GM12873 (cell line): ENCODE results near the gene CD163L1.

Experiments
- CTCF ChIP-seq: IDR thresholded peaks from 2 replicates; pipeline ENCODE4 v1.5.1; 2012; ENCODE audit warnings: low read depth, mild to moderate bottlenecking, moderate library complexity, low read length, control low read depth; ENCODE audit not compliant: insufficient read depth; ENCODE audit errors: missing control alignments

The CD163L1 gene

GRCh38 chr12:7351177-7351576 lies 92.8 kb downstream of the CD163L1 start:
- no peak for TF ChIP-seq CTCF

- no peak for TF ChIP-seq CTCF
Measured at GRCh38 chr12:7349418-7349817, 94.5 kb downstream of the CD163L1 start.

- TF ChIP-seq CTCF: no peak
Measured at GRCh38 chr12:7346551-7347225, 97.3 kb downstream of the CD163L1 start.

GRCh38 chr12:7344833-7345606 lies 98.9 kb downstream of the CD163L1 start:
- TF ChIP-seq CTCF: no peak

DNA sequence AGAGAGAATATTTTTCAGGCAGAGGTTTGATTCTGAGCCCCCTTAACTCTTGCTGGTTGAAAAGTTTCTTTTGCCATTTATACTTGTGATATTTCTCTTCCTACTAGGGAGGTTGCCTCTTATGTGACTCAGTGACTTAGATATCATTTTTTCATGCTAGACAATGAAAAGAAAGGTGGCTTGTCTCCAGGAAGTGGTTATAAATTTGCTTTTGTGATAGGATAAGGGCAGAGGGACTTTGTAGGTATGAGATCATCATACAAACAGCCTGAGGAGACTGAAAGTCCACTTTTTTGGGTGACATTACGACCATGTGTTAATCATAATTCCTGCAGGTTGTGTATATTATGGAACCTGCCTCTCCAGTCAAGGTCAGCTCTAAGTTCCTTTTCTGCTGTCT lies 104.3 kb downstream of the CD163L1 start:
- TF ChIP-seq CTCF: no peak

- no peak for TF ChIP-seq CTCF
Measured at GRCh38 chr12:7327918-7328317, 116.0 kb downstream of the CD163L1 start.

DNA sequence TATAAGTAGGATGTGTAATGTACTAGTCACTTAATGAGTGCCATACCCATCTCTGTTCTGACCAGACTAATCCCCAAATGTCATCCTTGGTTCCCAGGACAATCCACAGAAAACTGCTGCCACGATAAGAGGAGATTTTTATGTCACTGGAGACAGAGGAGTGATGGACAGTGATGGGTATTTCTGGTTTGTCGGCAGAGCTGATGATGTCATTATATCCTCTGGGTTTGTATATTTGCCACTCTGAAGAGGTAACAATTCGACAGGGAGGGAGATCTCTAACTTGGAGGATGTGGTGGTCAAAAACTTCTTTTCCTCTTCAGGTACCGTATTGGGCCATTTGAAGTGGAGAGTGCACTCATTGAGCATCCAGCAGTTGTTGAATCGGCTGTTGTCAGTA lies 119.8 kb downstream of the CD163L1 start:
- TF ChIP-seq CTCF: no peak
